HG03103 (cell line): Measurements from ENCODE around the gene CNOT6L.
"Not testable (repeated sequence)": the region's sequence is repeated elsewhere in the genome, so short reads cannot be mapped to it uniquely, and the experiment has no call there.

Source experiments
- ATAC-seq: cut with Tn5 transposase; IDR thresholded peaks from one replicate; pipeline ENCODE4 v1.9.1; 2021; ENCODE audit warnings: low read depth; ENCODE audit not compliant: unreplicated experiment

Gene CNOT6L

GRCh38 chr4:77818602-77819403 lies at the start of gene CNOT6L:
CNOT6L (minus strand) TSS chr4:77819368; CDS start chr4:77819308, 60 bp downstream.
- peak; percentile 27 for ATAC-seq

GRCh38 chr4:77865259-77865658 lies 46.1 kb upstream of the CNOT6L start:
- ATAC-seq: no peak

- not testable (repeated sequence) for ATAC-seq
Measured at GRCh38 chr4:77863341-77863740, 44.2 kb upstream of the CNOT6L start.

- peak; percentile 77 for ATAC-seq
Measured at GRCh38 chr4:77862478-77863216, 43.5 kb upstream of the CNOT6L start, which contains the start of gene MRPL1. MRPL1 (plus strand) TSS chr4:77862830; CDS start chr4:77862849, 19 bp downstream.

- ATAC-seq: no peak
Measured at GRCh38 chr4:77861495-77861894, 42.3 kb upstream of the CNOT6L start.

GRCh38 chr4:77859256-77859655 lies 40.1 kb upstream of the CNOT6L start:
- ATAC-seq: no peak

GRCh38 chr4:77856152-77856551 lies 37.0 kb upstream of the CNOT6L start:
- ATAC-seq: no peak

GRCh38 chr4:77854431-77855111 lies 35.4 kb upstream of the CNOT6L start:
- no peak for ATAC-seq

GRCh38 chr4:77852892-77853495 lies 33.8 kb upstream of the CNOT6L start:
- ATAC-seq: peak; percentile 92

- no peak for ATAC-seq
Measured at GRCh38 chr4:77849278-77849965, 30.3 kb upstream of the CNOT6L start.

- ATAC-seq: no peak
Measured at GRCh38 chr4:77848508-77848907, 29.3 kb upstream of the CNOT6L start.

GRCh38 chr4:77845929-77846328 lies 26.8 kb upstream of the CNOT6L start:
- ATAC-seq: no peak

- ATAC-seq: no peak
Measured at GRCh38 chr4:77845400-77845799, 26.2 kb upstream of the CNOT6L start.

GRCh38 chr4:77844363-77844762 lies 25.2 kb upstream of the CNOT6L start:
- ATAC-seq: no peak

- ATAC-seq: no peak
Measured at GRCh38 chr4:77843628-77844027, 24.5 kb upstream of the CNOT6L start.

GRCh38 chr4:77834403-77834802 lies 15.2 kb upstream of the CNOT6L start:
- ATAC-seq: no peak

- ATAC-seq: no peak
Measured at GRCh38 chr4:77833126-77833724, 14.1 kb upstream of the CNOT6L start.

- peak; percentile 66 for ATAC-seq
Measured at GRCh38 chr4:77827343-77827742, 8.2 kb upstream of the CNOT6L start.

- ATAC-seq: no peak
Measured at GRCh38 chr4:77826275-77826674, 7.1 kb upstream of the CNOT6L start.

GRCh38 chr4:77821775-77822174 lies 2.6 kb upstream of the CNOT6L start:
- ATAC-seq: no peak
